Measurements from ENCODE around the gene CLTCL1. TPM values are rescaled to one million over a fixed set of nuclear protein-coding genes. Genes with fewer than 3 reads are reported as not detected.

CLTCL1 gene
- total and polyA plus RNA-seq, 3 donors from 2014 or later: 46.6 to 107 (median 54.4) TPM

DNA sequence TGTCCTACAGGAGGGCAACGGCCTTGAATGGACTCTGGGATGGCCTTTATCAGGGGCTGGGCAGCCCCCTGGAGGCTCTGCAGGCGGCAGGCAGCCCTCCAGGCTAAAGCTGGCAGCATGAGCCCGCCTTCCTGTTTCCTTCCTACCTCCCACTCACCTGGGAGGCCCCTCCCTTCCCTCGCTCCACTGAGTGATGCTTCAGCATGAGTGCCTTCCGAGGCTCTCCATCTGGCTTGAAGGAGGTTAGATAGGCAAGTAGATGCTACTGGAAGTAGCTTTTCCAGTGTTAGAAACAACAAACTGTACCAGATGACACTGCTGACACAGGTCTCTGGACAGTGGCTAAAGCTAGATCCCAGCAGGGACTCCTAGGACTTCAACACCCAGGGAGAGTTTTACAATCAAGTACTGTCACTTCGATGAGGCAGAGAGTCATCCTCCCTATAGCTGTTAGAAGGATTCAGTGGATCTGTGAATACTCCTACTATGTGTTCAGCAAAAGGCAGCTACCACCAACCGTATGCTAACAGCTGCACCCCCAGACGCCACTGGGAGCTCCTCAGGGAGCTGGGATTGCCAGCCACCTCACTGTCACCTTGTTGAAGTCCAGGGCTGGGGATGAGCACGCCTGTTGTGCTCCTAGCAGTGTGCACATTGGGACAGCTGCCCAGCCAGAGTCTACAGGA, 108.9 kb downstream of the CLTCL1 start:
- H3K36me3 ChIP-seq (ENCODE audit: low read depth, missing control alignments): no peaks in the 10 kb centered on the region
- no peak overlapping the region for H3K27ac ChIP-seq
- no peak overlapping the region for H3K4me3 ChIP-seq
- no peaks in the 10 kb centered on the region for H3K9me3 ChIP-seq
- 62 to 74% methylated on average over 4 to 9 of the region's 9 CpGs for WGBS, 2 donors
- intact Hi-C loops (cut with DNase I; ENCODE audit: low total_unique reads): no loop called here
- H3K4me1 ChIP-seq: peaks cover 8% of the 10 kb centered on the region
- no peak for TF ChIP-seq POLR2A (IDR thresholded peaks at IDR 0.05)
- TF ChIP-seq, protein P1, sequence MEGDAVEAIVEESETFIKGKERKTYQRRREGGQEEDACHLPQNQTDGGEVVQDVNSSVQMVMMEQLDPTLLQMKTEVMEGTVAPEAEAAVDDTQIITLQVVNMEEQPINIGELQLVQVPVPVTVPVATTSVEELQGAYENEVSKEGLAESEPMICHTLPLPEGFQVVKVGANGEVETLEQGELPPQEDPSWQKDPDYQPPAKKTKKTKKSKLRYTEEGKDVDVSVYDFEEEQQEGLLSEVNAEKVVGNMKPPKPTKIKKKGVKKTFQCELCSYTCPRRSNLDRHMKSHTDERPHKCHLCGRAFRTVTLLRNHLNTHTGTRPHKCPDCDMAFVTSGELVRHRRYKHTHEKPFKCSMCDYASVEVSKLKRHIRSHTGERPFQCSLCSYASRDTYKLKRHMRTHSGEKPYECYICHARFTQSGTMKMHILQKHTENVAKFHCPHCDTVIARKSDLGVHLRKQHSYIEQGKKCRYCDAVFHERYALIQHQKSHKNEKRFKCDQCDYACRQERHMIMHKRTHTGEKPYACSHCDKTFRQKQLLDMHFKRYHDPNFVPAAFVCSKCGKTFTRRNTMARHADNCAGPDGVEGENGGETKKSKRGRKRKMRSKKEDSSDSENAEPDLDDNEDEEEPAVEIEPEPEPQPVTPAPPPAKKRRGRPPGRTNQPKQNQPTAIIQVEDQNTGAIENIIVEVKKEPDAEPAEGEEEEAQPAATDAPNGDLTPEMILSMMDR (IDR thresholded peaks at IDR 0.05): no peak
- no peak for DNase-seq
- H3K27me3 ChIP-seq: no peaks in the 10 kb centered on the region

DNA sequence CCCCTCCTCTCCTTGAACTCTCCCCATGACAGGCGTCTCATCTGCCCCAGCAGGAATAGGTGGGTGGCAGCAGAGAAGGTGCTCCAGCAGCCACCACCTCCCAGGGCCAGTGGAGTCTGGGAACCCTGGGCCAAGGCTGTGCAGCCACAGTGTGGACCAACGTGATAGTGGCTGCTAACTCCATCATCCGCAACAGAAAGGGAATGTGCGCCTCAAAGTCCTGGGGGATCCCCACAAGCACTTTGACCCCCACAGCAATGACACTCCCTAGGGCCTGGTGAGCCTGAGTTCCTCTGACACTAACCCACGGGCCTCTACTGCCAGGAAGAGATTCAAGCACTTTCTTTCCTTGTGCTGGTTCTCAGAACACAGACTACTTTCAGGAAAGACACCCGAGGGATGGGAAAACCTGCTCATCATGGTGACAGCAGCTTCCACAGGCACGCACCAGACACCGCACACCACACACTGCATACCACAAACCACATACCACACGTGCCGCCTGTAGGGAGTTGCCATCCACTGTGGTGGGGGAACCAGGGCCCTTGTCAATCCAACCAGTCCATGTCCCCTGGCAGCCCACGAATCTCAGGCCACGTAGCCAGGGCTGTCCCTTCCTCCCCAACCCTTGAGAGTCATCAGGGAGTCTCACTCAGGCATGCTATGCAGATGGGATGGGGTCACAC, 109.6 kb downstream of the CLTCL1 start:
- H3K4me3 ChIP-seq: no peak overlapping the region
- no peak overlapping the region for H3K27ac ChIP-seq
- intact Hi-C loops (cut with DNase I; ENCODE audit: low total_unique reads): no loop called here
- no peak for TF ChIP-seq POLR2A (IDR thresholded peaks at IDR 0.05)
- TF ChIP-seq, protein P1 (IDR thresholded peaks at IDR 0.05): no peak
- no peaks in the 10 kb centered on the region for H3K27me3 ChIP-seq
- no peaks in the 10 kb centered on the region for H3K36me3 ChIP-seq (ENCODE audit: low read depth, missing control alignments)
- peaks cover 14% of the 10 kb centered on the region for H3K4me1 ChIP-seq
- no peaks in the 10 kb centered on the region for H3K9me3 ChIP-seq
- WGBS, 2 donors: 71 to 72% methylated on average over 10 to 12 of the region's 12 CpGs
- no peak for DNase-seq

DNA sequence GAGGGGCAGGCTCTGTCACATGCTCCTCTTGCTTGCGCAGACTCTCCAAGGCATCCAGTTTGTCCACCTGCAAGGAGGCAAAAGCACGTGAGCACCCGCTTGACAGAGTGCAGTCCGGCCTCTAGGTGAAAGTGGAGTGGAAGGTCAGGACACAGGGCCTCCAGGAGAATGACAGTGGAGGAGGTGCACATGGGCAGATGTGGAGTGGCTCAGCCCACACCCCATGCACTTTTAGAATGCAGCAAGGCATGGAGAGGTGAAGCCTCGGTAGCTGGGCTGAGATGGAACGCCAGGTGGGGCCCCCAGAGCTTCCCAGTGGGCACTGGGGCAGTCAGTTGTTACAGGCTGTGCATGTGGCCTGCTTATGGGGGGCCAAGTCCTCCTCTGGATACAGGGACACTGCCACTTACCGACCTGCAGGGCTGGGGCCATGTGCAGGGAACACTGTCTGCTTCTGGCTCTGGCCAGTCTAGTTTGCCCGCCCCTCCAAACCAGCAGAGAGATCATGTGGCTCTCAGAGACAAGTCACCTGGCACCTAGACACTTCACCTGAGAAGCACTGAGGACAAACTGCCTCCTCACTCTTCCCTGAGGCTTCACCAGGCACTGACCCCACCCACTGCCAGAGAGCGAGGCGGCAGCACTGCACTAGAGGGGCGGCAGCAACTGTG, 110.6 kb downstream of the CLTCL1 start:
- H3K4me1 ChIP-seq: peaks cover 17% of the 10 kb centered on the region
- TF ChIP-seq, protein P1 (IDR thresholded peaks at IDR 0.05): no peak
- TF ChIP-seq POLR2A (IDR thresholded peaks at IDR 0.05): no peak
- DNase-seq: no peak
- H3K9me3 ChIP-seq: no peaks in the 10 kb centered on the region
- no peaks in the 10 kb centered on the region for H3K27me3 ChIP-seq
- no peak overlapping the region for H3K27ac ChIP-seq
- intact Hi-C loops (cut with DNase I; ENCODE audit: low total_unique reads): no loop called here
- no peaks in the 10 kb centered on the region for H3K36me3 ChIP-seq (ENCODE audit: low read depth, missing control alignments)
- no peak overlapping the region for H3K4me3 ChIP-seq
- 86 to 96% methylated on average over 7 to 11 of the region's 11 CpGs for WGBS, 2 donors

DNA sequence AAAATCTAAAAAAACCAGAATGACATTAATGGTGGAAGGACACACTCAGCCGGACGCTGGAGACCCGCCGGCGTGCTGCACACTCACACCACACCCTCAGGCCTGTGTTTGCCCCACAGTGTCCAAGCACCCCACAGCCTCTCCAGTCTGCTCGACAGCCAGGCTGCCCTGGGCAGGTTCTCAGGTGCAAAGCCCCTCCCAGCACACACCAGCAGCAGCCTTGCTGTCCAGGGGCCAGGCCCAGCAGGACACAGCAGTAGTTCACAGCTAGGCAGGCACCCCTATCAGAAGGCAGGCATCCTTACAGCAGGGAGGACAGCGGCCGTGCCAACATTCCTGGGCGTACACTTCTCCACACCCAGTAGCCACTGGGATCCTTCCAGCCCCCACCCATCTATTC, 111.3 kb downstream of the CLTCL1 start:
- H3K9me3 ChIP-seq: no peaks in the 10 kb centered on the region
- no peak overlapping the region for H3K4me3 ChIP-seq
- DNase-seq: no peak
- intact Hi-C loops (cut with DNase I; ENCODE audit: low total_unique reads): no loop called here
- peak overlapping the region in 1 of 2 donors; percentile 95 for H3K27ac ChIP-seq
- no peaks in the 10 kb centered on the region for H3K36me3 ChIP-seq (ENCODE audit: low read depth, missing control alignments)
- H3K4me1 ChIP-seq: peaks cover 17% of the 10 kb centered on the region
- WGBS, 2 donors: 90% methylated on average over 8 to 9 of the region's 9 CpGs
- H3K27me3 ChIP-seq: no peaks in the 10 kb centered on the region
- TF ChIP-seq, protein P1 (IDR thresholded peaks at IDR 0.05): no peak
- TF ChIP-seq POLR2A (IDR thresholded peaks at IDR 0.05): no peak

Data from testis (tissue), 3 donors.